Astrocyte of the spinal cord (primary cell): ENCODE data around the gene S100A12.

Source experiments
- DNase-seq: peaks from one replicate; pipeline ENCODE4 v3.0.0; 2011; ENCODE audit warnings: low read depth, low spot score
- H3K4me3 ChIP-seq: 2 replicates; pipeline ENCODE4 v1.5.1; 2011; ENCODE audit warnings: low read depth, mild to moderate bottlenecking, low read length, moderate library complexity
- in situ Hi-C: cut with HindIII; loops from 2 replicates; pipeline ENCODE4 v1.10.0; 2017; ENCODE audit warnings: low sequenced_read_pairs
- TF ChIP-seq, protein P1 (sequence below): IDR thresholded peaks from 2 replicates; pipeline ENCODE4 v1.5.1; 2012; ENCODE audit warnings: low read depth, mild to moderate bottlenecking, low read length, inconsistent platforms

The S100A12 gene

DNA sequence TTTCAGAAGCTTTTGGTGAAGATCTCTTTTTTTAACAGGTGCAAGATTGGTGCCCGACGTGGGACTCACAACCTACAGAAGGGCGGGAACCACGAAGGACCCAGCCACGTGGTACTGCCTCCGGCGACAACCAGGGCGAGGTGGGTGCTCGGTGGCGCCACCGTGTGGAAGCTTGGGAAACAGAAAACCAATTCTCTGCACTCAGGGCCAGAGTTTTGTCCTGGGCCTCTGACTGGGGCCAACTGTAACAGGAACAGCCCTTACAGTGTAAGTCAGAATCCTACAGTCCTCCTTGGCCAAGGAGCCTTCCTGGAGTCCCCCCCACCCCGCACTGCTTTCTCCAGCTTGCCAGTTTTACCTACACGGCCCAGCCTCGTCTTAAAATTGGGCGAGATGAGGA is 29.3 kb upstream of the S100A12 start:
- H3K4me3 ChIP-seq: no peak overlapping the region
- TF ChIP-seq, protein P1, sequence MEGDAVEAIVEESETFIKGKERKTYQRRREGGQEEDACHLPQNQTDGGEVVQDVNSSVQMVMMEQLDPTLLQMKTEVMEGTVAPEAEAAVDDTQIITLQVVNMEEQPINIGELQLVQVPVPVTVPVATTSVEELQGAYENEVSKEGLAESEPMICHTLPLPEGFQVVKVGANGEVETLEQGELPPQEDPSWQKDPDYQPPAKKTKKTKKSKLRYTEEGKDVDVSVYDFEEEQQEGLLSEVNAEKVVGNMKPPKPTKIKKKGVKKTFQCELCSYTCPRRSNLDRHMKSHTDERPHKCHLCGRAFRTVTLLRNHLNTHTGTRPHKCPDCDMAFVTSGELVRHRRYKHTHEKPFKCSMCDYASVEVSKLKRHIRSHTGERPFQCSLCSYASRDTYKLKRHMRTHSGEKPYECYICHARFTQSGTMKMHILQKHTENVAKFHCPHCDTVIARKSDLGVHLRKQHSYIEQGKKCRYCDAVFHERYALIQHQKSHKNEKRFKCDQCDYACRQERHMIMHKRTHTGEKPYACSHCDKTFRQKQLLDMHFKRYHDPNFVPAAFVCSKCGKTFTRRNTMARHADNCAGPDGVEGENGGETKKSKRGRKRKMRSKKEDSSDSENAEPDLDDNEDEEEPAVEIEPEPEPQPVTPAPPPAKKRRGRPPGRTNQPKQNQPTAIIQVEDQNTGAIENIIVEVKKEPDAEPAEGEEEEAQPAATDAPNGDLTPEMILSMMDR: peak; percentile 26
- in situ Hi-C loops: no loop called here
- no peak for DNase-seq

DNA sequence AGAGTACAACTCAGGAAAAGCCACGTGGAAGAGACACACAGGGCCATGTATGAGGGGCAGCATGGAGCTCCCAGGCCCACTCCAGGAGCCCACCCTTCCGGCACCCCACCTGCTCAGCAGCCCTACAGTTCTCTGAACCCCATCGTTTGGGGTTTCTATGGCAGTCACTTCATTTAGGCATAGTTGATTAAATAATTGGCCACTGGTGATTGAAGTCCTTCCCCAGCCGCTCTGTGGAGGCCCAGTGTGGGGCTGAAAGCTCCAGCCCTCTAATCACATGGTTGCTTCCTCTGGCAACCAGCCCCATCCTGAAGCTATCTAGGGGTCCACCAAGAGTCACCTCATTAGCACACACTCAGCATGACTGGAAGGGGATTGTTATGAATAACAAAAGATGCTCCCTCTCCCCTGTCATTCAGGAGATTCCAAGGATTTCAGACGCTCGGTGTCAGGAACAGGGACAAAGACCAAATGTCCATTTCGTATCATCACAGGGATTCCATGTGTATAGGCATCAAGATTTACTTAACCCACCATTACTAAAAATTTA is 28.7 kb upstream of the S100A12 start:
- TF ChIP-seq, protein P1: no peak
- in situ Hi-C loops: no loop called here
- no peak for DNase-seq
- no peak overlapping the region for H3K4me3 ChIP-seq

DNA sequence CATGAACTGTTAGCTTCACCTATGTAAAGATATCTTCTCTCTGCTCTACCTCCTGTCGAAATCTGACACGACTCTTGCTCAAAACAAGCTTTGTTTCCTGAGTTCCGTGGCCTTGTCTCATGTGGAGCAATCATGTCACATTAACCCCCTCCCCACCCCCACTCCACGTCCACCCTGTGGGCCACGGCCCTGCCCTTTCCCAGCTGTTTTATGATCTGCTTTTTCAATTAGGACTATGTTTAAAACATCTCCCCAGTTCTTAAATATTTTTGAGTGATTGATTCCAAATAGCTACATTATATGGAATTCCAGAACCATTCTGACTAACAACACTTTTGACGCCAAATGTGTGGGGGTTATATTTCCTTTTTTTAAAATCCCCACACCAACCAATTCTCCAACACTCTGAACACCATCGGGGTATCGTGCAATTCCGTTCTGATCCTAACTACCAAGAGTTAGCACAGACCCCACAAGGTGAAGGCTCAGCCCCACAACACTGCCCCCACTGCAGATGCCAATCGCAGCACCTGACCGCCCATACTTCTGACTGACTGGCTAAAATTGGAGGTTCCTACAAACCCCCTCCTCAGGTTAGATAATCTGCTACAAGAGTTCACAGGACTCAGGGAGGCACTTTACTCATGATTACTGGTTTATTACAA is 28.1 kb upstream of the S100A12 start:
- TF ChIP-seq, protein P1: no peak
- no peak overlapping the region for H3K4me3 ChIP-seq
- no peak for DNase-seq
- in situ Hi-C loops: no loop called here

DNA sequence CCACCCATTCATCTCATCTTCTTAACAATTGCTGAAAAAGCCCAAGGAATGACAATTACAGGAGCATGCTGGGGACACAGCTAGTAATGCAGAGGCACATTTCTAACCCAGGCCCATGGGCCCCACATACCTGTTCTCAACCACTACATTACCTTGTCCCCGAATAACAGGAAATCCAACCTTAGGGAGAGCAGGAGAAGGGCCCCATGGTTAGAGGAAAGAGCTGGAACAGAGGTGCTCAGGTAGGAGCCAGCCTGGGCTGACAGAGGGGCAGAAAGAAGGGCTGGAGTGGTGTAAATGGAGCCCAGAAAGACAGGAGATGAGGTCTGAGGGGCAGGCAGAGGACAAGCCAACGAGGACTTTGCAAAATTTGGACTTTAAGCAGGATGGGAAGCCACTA is 26.8 kb upstream of the S100A12 start:
- no peak for DNase-seq
- H3K4me3 ChIP-seq: no peak overlapping the region
- in situ Hi-C loops: no loop called here
- TF ChIP-seq, protein P1: no peak

DNA sequence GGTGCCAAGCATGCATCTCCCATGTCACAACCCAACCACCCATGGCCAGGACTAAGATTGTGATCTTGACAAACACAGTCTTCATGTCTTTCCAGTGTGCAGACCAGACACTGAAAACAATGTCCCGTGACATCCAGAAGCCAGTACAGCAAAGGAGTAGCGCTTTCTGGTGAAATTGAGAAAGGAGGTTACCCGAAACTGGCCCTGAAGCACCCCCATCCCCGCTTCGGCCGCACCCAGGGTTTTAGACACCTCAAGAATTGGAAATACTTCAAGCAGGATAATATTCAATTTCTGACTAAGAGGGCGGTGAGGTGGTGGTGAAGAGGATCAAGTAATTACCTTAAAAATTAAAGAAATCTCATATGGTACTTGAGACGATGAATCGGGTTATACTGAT is 26.0 kb upstream of the S100A12 start:
- in situ Hi-C loops: no loop called here
- TF ChIP-seq, protein P1: no peak

DNA sequence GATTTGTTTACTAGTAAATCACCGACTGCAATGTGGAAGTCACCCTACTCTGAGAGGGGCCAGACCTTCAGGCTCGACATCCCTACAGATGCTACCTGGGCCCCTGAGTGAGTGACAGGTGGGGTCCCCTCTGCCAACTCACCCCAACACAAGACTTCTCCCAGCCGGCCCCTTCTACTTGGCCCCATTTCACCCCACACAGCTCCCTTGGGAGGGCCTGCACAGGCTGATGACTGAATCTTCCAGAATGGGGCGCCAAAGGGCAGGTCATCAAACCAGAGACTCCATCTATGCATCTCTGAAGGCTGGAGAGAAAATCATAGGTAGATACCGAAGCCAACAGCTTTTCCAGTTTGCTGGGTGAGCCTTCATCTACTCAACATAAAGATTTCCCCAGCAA is 24.8 kb upstream of the S100A12 start:
- in situ Hi-C loops: no loop called here
- H3K4me3 ChIP-seq: no peak overlapping the region
- no peak for DNase-seq
- TF ChIP-seq, protein P1: no peak

More for the DNA sequence above, 26.0 kb upstream of the S100A12 start:
- DNase-seq: no peak
- H3K4me3 ChIP-seq: no peak overlapping the region
